Activated naive CD4-positive, alpha-beta T cell treated with anti-CD3 and anti-CD28 coated beads, Interleukin-2, amount 50 U/mL, for 72 hours (primary cell): ENCODE data around the gene SPDYE2. TPM values are rescaled to one million over a fixed set of nuclear protein-coding genes. Genes with fewer than 3 reads are reported as not detected.
A peak's percentile ranks its signal among the peaks of the same experiment; 100 is the strongest.
"Not testable (repeated sequence)": the region's sequence is repeated elsewhere in the genome, so short reads cannot be mapped to it uniquely, and the experiment has no call there.

Experiments
- ATAC-seq, 2 donors: fragments of 150-1000 bp; cut with Tn5 transposase; 2 replicates each; pipeline ENCODE4 v1.10.0; 2021; ENCODE audit warnings: mild to moderate bottlenecking in 2 of 2, moderate library complexity in 2 of 2
- DNase-seq, 2 donors: peaks; one replicate each; pipeline ENCODE4 v3.0.0; 2021 to 2022; ENCODE audit warnings: low spot score in 2 of 2
- H3K27ac Mint-ChIP-seq, 2 donors: one replicate each; pipeline ENCODE4 v1.8.0; 2022; ENCODE audit warnings: mild to moderate bottlenecking in 2 of 2, mixed read lengths in 2 of 2
- H3K36me3 Mint-ChIP-seq, 2 donors: one replicate each; pipeline ENCODE4 v1.8.0; 2022; ENCODE audit warnings: mixed read lengths in 2 of 2
- H3K9me3 Mint-ChIP-seq, 2 donors: one replicate each; pipeline ENCODE4 v1.8.0; 2022; ENCODE audit warnings: mixed read lengths in 2 of 2
- total RNA-seq, 2 donors: library from RNA; stranded (reverse); gene quantifications; one replicate each; pipeline ENCODE4 v1.2.3, GENCODE V29; 2022

Gene SPDYE2, protein sequence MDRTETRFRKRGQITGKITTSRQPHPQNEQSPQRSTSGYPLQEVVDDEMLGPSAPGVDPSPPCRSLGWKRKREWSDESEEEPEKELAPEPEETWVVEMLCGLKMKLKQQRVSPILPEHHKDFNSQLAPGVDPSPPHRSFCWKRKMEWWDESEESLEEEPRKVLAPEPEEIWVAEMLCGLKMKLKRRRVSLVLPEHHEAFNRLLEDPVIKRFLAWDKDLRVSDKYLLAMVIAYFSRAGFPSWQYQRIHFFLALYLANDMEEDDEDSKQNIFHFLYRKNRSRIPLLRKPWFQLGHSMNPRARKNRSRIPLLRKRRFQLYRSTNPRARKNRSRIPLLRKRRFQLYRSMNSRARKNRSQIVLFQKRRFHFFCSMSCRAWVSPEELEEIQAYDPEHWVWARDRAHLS
- not detected for total RNA-seq

DNA sequence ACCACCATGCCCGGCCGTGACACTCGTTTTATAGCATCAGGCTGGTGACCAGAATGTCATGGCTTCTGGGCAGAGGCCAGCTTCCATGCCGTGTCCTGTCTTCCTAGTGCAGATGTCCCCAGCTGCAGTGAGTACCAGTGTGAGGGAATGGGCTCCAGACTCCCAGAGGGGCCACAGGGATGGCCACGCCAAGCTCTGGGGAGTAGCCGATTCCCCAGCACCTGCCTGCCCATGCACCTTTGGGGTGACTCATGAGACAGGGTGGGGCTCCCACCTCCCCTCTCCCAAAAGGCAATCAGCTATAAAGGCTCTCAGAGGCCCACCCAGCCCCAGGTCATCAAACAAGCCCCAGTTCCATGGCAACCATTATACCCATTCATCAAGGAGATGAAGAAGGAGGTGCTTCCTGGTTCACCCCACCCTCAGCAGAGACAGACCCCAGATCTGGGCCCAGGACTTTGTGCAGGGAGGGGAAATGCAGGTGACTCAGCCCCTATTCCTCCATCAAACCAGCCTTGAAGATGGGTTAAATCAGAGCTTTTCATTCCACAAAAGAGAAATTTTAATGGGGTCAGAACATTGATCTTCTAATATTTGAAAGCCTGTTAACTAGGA is at the start of gene SPDYE2:
Gene SPDYE2 (plus strand): TSS at position 419 of the 615 bp plus-strand sequence. CDS start 2,030 bp downstream, outside the sequence.
- H3K27ac Mint-ChIP-seq = peak within 1 kb of the TSS in 1 of 2 donors; percentile 55
- H3K36me3 Mint-ChIP-seq, H3K9me3 Mint-ChIP-seq, DNase-seq: not testable (repeated sequence)
- ATAC-seq = peak in 1 of 2 donors; percentile 12

DNA sequence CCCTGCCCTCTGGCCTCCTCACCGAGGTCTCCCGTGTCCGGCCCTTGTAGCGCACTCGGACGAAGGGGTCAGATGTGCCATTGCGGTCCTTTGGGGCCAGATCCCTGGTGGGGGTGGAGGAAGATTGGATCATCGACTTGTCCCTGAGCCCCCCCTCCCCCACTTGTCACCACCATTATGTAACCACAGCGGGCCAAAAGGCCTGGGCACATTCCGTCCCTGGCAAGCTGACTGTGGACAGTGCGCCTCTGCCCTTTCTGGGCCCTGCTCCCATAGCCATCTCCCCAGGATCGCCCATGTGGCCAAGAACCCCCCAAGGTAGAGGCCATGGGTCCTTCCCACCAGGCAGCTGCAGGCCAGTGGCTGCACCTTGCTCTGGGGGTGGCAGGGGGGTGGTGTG is 47.9 kb upstream of the SPDYE2 start:
- not testable (repeated sequence) for H3K36me3 Mint-ChIP-seq

DNA sequence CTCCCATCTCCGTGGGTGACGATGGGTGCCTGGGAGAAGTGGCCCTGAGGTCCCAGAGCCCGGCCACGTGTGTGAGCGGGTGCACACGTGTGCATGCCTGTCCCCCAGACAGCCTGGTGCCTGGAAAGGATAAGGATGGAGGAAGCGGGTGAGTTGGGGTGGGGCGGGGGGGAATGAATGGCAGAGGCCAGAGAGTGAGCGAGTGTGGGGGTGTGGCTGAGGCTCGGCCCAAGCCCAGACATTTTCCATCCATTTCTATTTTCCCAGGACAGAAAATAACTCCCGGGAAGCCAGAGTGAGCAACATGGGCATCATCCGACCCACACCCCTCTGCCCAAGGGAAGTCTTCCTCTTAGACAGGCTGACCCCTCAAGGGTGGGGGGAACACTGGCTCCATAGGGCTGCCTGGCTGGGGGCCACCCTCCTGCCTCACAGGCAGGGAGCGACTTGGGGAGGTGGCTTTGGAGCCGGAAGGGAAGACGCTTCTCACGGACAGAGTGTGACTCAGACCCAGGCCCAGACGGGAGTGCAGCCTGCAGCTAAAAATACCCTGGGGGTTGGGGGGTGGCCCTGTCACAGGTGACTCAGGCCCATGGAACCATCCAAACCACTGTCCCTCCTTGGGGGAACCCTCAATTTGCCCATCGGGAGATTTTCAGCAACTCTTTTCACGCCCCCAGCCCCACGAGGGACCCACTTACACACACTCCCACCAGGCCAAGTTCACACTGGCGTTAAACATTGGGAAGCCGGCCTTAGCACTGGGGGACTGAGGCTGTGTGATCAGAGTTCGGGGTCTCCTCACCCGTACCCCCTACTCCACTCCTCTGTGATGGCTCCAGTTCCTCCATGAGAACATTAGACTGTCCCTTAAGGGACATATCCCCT is 45.5 kb upstream of the SPDYE2 start:
- peak in 1 of 2 donors; percentile 50 for ATAC-seq
- not testable (repeated sequence) for H3K27ac Mint-ChIP-seq, DNase-seq, H3K9me3 Mint-ChIP-seq, H3K36me3 Mint-ChIP-seq

More for the DNA sequence above, 47.9 kb upstream of the SPDYE2 start:
- not testable (repeated sequence) for H3K9me3 Mint-ChIP-seq, H3K27ac Mint-ChIP-seq, DNase-seq
- ATAC-seq = peak in 1 of 2 donors; percentile 6

DNA sequence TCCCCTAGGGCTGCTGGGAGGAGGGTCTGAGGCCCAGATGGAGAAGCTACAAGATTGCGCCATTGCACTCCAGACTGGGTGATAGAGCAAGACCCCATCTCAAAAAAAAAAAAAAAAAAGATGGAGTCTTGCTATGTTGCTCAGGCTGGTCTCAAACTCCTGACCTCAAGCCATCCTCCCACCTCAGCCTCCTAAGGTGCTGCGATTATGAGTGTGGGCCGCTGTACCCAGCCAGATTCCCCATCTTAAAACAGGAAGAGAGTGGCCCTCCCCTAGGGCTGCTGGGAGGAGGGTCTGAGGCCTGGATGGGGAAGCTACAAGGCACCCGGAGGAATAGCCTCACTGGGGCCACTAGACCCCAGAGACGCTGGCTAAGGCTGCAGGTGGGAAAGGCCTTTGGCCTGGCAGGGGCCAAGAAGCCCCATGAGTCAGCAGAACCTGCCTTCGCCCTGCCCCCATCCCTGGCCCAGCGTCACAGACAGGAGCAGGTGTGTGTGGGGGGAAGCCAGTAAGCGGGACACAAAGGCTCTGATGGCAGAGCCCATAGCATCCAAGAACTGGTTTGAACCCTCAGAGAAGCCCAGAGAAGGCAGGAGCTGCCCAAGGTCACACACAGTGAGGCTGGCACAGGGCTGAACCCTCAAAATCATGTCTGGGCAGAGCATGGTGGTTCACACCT is 43.5 kb upstream of the SPDYE2 start:
- not testable (repeated sequence) for H3K27ac Mint-ChIP-seq, H3K36me3 Mint-ChIP-seq, ATAC-seq, H3K9me3 Mint-ChIP-seq
- DNase-seq = peak in 1 of 2 donors; percentile 49

DNA sequence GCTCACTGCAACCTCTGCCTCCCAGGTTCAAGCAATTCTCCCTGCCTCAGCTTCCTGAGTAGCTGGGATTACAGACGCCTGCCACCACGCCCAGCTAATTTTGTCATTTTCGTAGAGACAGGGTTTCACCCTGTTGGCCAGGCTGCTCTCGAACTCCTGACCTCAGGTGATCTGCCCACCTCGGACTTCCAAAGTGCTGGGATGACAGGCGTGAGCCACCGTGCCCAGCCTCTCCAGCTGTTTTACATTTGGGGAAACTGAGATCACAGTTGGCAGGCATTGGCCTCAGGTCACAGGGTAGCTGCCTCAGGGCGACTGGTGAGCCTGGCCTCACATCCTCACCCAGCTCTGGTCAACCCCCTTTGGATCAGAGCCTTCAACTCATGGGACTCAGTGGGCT is 40.5 kb upstream of the SPDYE2 start:
- not testable (repeated sequence) for H3K9me3 Mint-ChIP-seq, ATAC-seq, H3K27ac Mint-ChIP-seq, H3K36me3 Mint-ChIP-seq
- DNase-seq = peak in 1 of 2 donors; percentile 55

DNA sequence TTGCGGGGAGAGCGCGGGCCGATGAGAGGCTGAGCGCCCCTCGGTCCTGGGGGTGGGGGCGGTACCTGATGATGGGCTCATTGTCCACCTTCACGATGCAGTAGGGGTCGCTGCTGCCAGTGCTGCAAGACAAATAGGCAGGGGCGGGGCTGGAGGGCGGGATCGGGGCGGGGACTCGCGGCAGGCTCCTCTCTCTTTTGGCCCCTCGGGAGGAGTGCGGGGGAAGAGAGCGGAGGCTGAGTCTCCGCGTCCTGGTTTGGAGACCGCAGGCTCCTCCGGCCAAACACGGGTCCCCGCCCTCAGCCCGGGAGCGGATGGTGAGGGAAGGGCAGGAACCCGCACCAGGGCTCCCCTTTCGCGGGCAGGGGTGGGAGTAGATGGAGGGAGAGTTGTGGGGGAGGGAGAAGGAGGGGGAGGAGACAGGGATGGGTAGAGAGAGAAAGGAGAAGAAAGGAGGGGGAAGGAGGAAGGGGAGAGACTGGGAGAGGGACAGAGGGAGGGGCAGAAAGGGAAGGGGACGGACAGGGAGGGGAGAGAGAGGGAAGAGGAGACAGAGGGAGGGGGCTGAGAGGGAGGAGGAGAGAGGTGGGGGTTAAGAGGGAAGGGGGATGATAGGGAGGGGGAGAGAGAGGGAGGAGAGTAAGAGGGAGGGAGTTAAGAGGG is 39.0 kb upstream of the SPDYE2 start:
- peak; percentile 56 to 79 for ATAC-seq
- not testable (repeated sequence) for DNase-seq, H3K36me3 Mint-ChIP-seq, H3K27ac Mint-ChIP-seq, H3K9me3 Mint-ChIP-seq

DNA sequence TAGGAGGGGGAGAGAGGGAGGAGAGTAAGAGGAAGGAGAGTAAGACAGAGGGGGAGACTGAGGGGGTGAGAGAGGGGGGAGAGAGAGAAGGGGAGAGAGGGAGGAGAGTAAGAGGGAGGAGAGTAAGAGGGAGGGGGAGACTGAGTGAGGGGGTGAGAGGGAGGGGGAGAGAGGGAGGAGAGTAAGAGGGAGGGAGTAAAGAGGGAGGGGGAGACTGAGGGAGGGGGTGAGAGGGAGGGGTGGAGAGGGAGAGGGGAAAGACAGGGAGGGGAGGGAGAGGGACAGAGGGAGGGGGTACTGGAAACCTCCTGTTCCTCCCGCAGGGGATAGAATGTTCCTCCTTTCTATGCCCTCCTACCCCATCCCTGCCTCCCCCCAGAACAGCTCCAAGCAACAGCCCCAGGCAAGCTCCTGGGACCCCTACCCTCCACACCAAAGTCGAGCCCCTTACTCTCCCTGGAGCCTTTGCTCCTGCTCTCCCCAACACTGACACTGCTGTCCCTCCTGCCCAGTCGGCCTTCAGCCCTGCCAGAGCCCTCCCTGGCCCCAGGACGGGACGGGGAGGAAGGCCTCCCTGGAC is 38.3 kb upstream of the SPDYE2 start:
- peak in 1 of 2 donors; percentile 56 for DNase-seq

DNA sequence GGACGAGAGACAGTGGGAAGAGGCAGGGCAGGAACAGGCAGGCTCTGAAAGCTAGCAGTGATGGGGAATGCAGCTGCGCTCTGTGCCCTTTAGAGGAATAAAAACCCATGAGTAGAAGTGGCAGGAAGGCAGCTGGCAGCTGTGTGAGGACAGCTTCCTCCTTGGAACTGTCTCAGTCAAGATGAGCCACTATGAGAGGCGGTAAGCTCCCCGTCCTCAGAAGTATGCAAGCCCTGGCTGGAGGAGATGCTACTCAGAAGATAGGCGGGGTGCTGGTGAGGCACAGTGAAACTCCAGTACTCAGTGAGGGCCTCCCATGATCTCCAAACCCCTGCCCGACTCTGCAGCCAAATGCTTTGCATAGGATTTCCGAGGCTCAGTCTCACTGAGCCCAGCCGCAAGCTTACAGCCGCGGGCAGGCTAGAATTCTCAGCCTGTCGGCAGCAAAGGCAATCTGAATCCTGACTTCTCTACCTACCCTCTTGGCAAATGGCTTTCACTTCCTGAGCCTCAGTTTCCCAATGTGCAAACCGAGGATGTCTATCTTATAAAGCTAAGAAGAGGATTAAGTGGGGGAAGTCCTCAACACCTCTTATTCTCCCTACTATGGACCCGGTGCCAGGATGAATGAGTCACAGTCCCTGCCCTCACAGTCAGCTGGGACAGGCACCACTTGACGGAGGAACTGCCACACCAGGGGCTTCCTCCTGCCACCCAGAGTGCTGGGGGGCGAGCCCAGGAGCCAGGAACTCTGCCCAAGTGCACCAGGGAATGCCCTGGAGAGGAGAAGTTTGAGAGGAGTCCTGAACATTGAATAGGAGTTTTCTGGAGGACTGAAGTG is 35.9 kb upstream of the SPDYE2 start:
- not testable (repeated sequence) for DNase-seq, H3K9me3 Mint-ChIP-seq

More for the DNA sequence above, 38.3 kb upstream of the SPDYE2 start:
- H3K9me3 Mint-ChIP-seq, ATAC-seq, H3K27ac Mint-ChIP-seq, H3K36me3 Mint-ChIP-seq: not testable (repeated sequence)

DNA sequence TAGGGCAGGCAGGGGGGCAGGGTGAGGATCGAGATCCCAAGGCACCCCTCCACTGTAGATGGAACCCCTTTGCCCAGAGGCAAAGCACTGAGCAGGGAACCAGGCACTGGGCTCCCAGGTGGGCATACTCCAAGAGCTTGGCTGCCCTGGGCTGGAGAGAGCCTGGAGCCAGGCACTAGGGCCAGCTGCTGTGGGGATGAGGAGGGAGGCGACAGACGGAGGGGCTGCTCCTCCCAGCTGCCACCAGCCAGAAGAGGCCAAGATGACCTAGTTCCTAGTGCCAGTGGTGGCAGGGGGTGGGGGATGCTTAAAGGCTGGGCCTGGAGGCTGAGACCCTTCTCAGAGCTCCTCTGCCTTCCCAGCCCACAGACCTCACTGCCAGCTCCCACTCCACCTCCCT is 35.1 kb upstream of the SPDYE2 start:
- not testable (repeated sequence) for DNase-seq, H3K27ac Mint-ChIP-seq, H3K36me3 Mint-ChIP-seq, H3K9me3 Mint-ChIP-seq, ATAC-seq

More for the DNA sequence above, 35.9 kb upstream of the SPDYE2 start:
- ATAC-seq = peak in 1 of 2 donors; percentile 33
- not testable (repeated sequence) for H3K36me3 Mint-ChIP-seq, H3K27ac Mint-ChIP-seq

DNA sequence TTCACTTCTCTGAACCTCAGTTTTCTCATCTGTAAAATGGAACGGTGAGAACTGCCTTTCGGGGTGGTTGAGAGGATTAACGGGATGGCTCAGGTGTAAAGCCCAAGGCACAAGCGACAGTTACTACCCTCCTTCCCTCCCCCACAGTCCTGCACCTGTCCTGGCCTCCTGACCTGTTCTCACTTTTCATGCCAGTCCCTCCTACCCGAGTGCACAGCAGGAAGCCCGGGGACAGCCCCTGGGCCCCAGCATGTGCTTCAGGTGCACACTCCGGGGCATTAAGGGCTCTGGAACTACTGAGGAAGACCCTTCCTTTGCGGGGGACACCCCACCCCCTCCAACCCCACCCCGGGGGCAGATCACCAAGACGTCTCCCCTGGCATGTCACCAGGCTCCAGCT is 34.1 kb upstream of the SPDYE2 start:
- DNase-seq, H3K27ac Mint-ChIP-seq, H3K36me3 Mint-ChIP-seq, H3K9me3 Mint-ChIP-seq: not testable (repeated sequence)
- peak in 1 of 2 donors; percentile 42 for ATAC-seq

DNA sequence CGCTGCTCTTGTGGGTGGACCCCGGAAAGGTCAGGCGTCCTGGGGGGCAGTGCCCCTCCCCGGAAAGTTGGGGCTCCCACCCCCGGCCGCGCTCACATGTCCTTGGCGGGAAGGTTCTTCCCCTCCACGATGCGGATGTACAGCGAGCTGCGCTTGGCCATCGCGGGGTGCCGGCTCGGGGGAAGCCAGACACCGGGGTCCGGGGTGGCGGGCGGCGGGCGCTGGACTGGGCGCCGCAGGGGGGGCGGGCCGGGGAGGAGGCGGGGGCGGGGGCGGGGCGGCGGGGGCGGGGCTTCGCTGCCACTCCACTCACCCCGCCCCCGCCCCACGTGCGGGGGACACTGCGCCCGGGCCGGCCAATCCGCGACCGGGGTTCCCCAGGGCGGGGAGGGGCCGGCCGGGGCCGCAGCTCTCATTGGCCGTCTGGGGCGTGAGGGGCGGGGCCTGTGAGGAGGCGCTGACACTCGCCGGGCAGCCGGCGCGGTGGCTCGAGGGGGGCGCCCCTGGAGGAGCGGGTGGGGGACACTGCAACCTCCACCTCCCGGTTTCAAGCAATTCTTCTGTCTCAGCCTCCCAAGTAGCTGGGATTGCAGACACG is 33.4 kb upstream of the SPDYE2 start, which contains the start of gene RASA4B:
Gene RASA4B (minus strand): TSS at position 228 of the 598 bp plus-strand sequence. CDS start 67 bp downstream, at position 161.
- ATAC-seq = peak; percentile 88 to 97
- H3K9me3 Mint-ChIP-seq, H3K27ac Mint-ChIP-seq, H3K36me3 Mint-ChIP-seq, DNase-seq: not testable (repeated sequence)

DNA sequence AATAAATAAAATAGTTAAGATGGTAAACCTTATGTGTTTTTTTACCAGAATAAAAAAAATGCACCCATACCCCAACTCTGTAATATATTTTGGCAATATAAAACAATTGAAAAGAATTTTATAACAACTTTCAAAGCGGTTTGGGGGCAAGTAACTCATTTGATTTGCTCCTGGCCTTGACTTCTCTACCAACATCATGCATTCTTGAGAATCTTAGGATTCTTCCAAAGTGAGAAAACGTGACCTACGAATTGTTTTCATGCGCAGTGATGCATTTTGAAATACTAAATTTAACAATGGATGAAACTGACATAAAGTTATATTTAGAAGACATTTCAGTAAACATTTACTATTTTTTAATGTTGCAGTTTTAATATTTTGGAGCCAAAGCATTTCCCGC is 30.2 kb upstream of the SPDYE2 start:
- H3K9me3 Mint-ChIP-seq, DNase-seq, H3K27ac Mint-ChIP-seq, ATAC-seq, H3K36me3 Mint-ChIP-seq: not testable (repeated sequence)

DNA sequence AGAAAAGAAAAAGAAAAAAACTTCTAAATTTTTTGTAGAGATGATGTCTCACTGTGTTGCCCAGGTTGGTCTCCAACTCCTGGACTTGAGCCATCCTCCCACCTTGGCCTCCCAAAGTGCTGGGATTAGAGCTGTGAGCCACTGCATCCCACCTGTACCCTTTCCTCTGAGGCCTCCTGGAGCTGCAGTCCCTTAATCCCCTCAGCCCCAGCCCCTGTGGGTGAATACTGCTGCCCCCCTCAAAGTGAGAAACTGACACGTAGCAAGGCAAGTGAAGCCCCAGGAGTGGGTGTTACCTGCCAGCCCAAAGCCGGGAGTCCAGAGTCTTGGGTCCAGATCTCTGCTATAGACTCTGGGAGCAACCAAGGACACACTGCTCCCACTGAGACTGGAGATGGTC is 26.2 kb upstream of the SPDYE2 start:
- H3K27ac Mint-ChIP-seq, H3K9me3 Mint-ChIP-seq, H3K36me3 Mint-ChIP-seq, DNase-seq: not testable (repeated sequence)
- ATAC-seq = peak in 1 of 2 donors; percentile 4

DNA sequence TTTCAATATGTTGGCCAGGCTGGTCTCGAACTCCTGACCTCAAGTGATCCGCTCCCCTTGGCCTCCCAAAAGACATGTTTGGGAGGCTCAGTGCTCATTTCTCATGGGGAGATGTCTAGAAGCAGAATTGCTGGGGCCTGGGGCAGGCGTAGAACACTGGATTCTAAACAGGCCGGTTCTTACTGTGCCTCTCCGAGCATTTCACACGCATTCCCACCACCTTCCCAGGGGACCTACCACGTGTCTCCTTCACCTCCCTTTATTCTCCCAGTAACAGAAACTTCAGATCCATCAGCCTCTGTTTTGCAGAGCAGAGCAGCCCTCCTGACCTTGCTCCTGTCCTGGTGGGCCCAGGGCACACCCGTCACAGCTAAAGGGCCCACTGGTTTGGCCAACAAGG is 23.8 kb upstream of the SPDYE2 start:
- not testable (repeated sequence) for DNase-seq, H3K36me3 Mint-ChIP-seq, H3K27ac Mint-ChIP-seq, H3K9me3 Mint-ChIP-seq, ATAC-seq
